Measurements from ENCODE around the gene PA2G4.
A peak's percentile ranks its signal among the peaks of the same experiment; 100 is the strongest.

Gene PA2G4

GRCh38 chr12:56124133-56124532, 19.8 kb downstream of the PA2G4 start:
- DNase-seq (ENCODE audit: low read depth in 1 of 2, low spot score in 1 of 2) = no peak

- DNase-seq (ENCODE audit: low read depth in 1 of 2, low spot score in 1 of 2) = no peak
Observed at GRCh38 chr12:56126732-56127239, 22.4 kb downstream of the PA2G4 start.

- no peak for DNase-seq (ENCODE audit: low read depth in 1 of 2, low spot score in 1 of 2)
Observed at GRCh38 chr12:56127485-56127887, 23.1 kb downstream of the PA2G4 start.

- DNase-seq (ENCODE audit: low read depth in 1 of 2, low spot score in 1 of 2) = peak; percentile 88 to 93
Observed at GRCh38 chr12:56127888-56128669, 23.7 kb downstream of the PA2G4 start, which contains the start of gene ESYT1. Gene ESYT1, plus strand, starts transcription at chr12:56128267. Its CDS starts 53 bp downstream, at chr12:56128320.

GRCh38 chr12:56128670-56129205, 24.4 kb downstream of the PA2G4 start:
- DNase-seq (ENCODE audit: low read depth in 1 of 2, low spot score in 1 of 2) = no peak

GRCh38 chr12:56129206-56129941, 25.0 kb downstream of the PA2G4 start:
- DNase-seq (ENCODE audit: low read depth in 1 of 2, low spot score in 1 of 2) = peak; percentile 51 to 56

- no peak for DNase-seq (ENCODE audit: low read depth in 1 of 2, low spot score in 1 of 2)
Observed at GRCh38 chr12:56129942-56130495, 25.7 kb downstream of the PA2G4 start.

GRCh38 chr12:56130876-56131275, 26.5 kb downstream of the PA2G4 start:
- no peak for DNase-seq (ENCODE audit: low read depth in 1 of 2, low spot score in 1 of 2)

- no peak for DNase-seq (ENCODE audit: low read depth in 1 of 2, low spot score in 1 of 2)
Observed at GRCh38 chr12:56134897-56135296, 30.5 kb downstream of the PA2G4 start.

GRCh38 chr12:56137853-56138571, 33.7 kb downstream of the PA2G4 start:
- DNase-seq (ENCODE audit: low read depth in 1 of 2, low spot score in 1 of 2) = no peak

- DNase-seq (ENCODE audit: low read depth in 1 of 2, low spot score in 1 of 2) = no peak
Observed at GRCh38 chr12:56141946-56142784, 37.8 kb downstream of the PA2G4 start.

GRCh38 chr12:56143217-56143616, 38.9 kb downstream of the PA2G4 start:
- DNase-seq (ENCODE audit: low read depth in 1 of 2, low spot score in 1 of 2) = no peak

- no peak for DNase-seq (ENCODE audit: low read depth in 1 of 2, low spot score in 1 of 2)
Observed at GRCh38 chr12:56143870-56144269, 39.5 kb downstream of the PA2G4 start.

GRCh38 chr12:56145217-56145616, 40.9 kb downstream of the PA2G4 start:
- DNase-seq (ENCODE audit: low read depth in 1 of 2, low spot score in 1 of 2) = no peak

GRCh38 chr12:56146492-56147460, 42.4 kb downstream of the PA2G4 start:
- DNase-seq (ENCODE audit: low read depth in 1 of 2, low spot score in 1 of 2) = no peak

GRCh38 chr12:56150563-56150962, 46.2 kb downstream of the PA2G4 start:
- no peak for DNase-seq (ENCODE audit: low read depth in 1 of 2, low spot score in 1 of 2)

- peak; percentile 34 to 53 for DNase-seq (ENCODE audit: low read depth in 1 of 2, low spot score in 1 of 2)
Observed at GRCh38 chr12:56151672-56152131, 47.3 kb downstream of the PA2G4 start.

GRCh38 chr12:56152132-56152755, 47.9 kb downstream of the PA2G4 start, which contains the start of gene MYL6B:
Gene MYL6B, plus strand, starts transcription at chr12:56152587. Its CDS starts 1,332 bp downstream, at chr12:56153919.
- peak; percentile 83 to 91 for DNase-seq (ENCODE audit: low read depth in 1 of 2, low spot score in 1 of 2)
